PC-3 (cell line): Measurements from ENCODE around the gene CDCA4.

Experiments used
- CTCF ChIP-seq: fragments of 300-600 bp; sonication (generic); conservative IDR thresholded peaks from 2 replicates; pipeline ENCODE4 v1.5.1; 2017; ENCODE audit warnings: antibody characterized with exemption, low read depth, mild to moderate bottlenecking, low read length
- EZH2 ChIP-seq: fragments of 300-600 bp; sonication (generic); IDR thresholded peaks from one replicate; pipeline ENCODE4 v1.6.1; 2017; ENCODE audit warnings: antibody characterized with exemption, mild to moderate bottlenecking, low read length; ENCODE audit not compliant: unreplicated experiment
- EZH2phosphoT487 ChIP-seq: fragments of 300-600 bp; sonication (generic); IDR thresholded peaks from 2 replicates; pipeline ENCODE4 v1.6.1; 2018; ENCODE audit warnings: mild to moderate bottlenecking, antibody characterized with exemption, low read length, borderline replicate concordance

DNA sequence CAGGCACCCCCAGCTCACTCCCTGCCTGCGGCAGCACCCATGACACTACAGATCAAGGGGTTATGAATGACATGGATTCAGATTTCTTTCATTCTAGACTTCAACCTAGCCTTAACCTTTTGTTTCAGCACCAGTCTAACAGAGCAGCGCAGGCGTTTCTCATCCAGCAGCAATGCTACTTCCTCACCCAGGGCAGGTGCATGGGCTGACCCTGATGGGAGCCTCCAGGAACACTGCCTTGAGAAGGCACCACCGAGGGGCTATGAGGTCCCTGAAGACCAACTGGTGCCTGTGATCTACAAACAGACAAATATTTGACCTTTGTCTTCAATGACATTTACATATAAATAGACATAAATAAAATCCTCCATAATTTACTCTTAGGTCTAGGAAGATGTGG, 10.8 kb downstream of the CDCA4 start:
- TF ChIP-seq EZH2phosphoT487 (no peak), EZH2 (no peak), CTCF (no peak)
